Activated CD8-positive, alpha-beta memory T cell treated with anti-CD3 and anti-CD28 coated beads, Interleukin-2, amount 50 U/mL, for 24 hours (primary cell): ENCODE measurements around the gene SCG5.

Source experiments
- DNase-seq: peaks from one replicate; pipeline ENCODE4 v3.0.0-alpha.2; 2020; ENCODE audit errors: extremely low read depth

The SCG5 gene

GRCh38 chr15:32659340-32660155 is 18.0 kb downstream of the SCG5 start:
- DNase-seq: no peak

GRCh38 chr15:32663671-32664070 is 22.2 kb downstream of the SCG5 start:
- no peak for DNase-seq

GRCh38 chr15:32664796-32665195 is 23.3 kb downstream of the SCG5 start:
- no peak for DNase-seq

GRCh38 chr15:32667321-32667720 is 25.8 kb downstream of the SCG5 start:
- no peak for DNase-seq

- DNase-seq: no peak
Measured at GRCh38 chr15:32668942-32669341, 27.4 kb downstream of the SCG5 start.

- no peak for DNase-seq
Measured at GRCh38 chr15:32669896-32670611, 28.5 kb downstream of the SCG5 start.

- no peak for DNase-seq
Measured at GRCh38 chr15:32670623-32671022, 29.1 kb downstream of the SCG5 start.

- no peak for DNase-seq
Measured at GRCh38 chr15:32671339-32672325, 30.1 kb downstream of the SCG5 start.

GRCh38 chr15:32674681-32675080 is 33.2 kb downstream of the SCG5 start:
- DNase-seq: no peak

GRCh38 chr15:32675466-32675865 is 34.0 kb downstream of the SCG5 start:
- no peak for DNase-seq

GRCh38 chr15:32676169-32676568 is 34.7 kb downstream of the SCG5 start:
- no peak for DNase-seq

GRCh38 chr15:32677238-32677750 is 35.8 kb downstream of the SCG5 start:
- no peak for DNase-seq

GRCh38 chr15:32679298-32679690 is 37.8 kb downstream of the SCG5 start:
- DNase-seq: no peak

- DNase-seq: no peak
Measured at GRCh38 chr15:32682569-32682968, 41.1 kb downstream of the SCG5 start.

GRCh38 chr15:32682977-32683630 is 41.6 kb downstream of the SCG5 start:
- no peak for DNase-seq

- DNase-seq: no peak
Measured at GRCh38 chr15:32683906-32684584, 42.5 kb downstream of the SCG5 start.

- DNase-seq: no peak
Measured at GRCh38 chr15:32685576-32685975, 44.1 kb downstream of the SCG5 start.

- DNase-seq: no peak
Measured at GRCh38 chr15:32687556-32687955, 46.0 kb downstream of the SCG5 start.

GRCh38 chr15:32688151-32688639 is 46.7 kb downstream of the SCG5 start:
- no peak for DNase-seq

- DNase-seq: no peak
Measured at GRCh38 chr15:32690941-32691688, 49.6 kb downstream of the SCG5 start.
